Epithelial cell of proximal tubule (primary cell): Measurements from ENCODE around the gene OR2J3. TPM values are rescaled to one million over a fixed set of nuclear protein-coding genes. Genes with fewer than 3 reads are reported as not detected.
"Not testable (repeated sequence)": the region's sequence is repeated elsewhere in the genome, so short reads cannot be mapped to it uniquely, and the experiment has no call there.

Experiments
- DNase-seq: peaks from one replicate; pipeline ENCODE4 v3.0.0-alpha.2; 2011; ENCODE audit warnings: low read depth
- H3K4me3 ChIP-seq: 2 replicates; pipeline ENCODE4 v1.5.1; 2011; ENCODE audit warnings: low read depth, mild to moderate bottlenecking, low read length
- CTCF ChIP-seq: conservative IDR thresholded peaks from 2 replicates; pipeline ENCODE4 v1.5.1; 2012; ENCODE audit warnings: low read depth, mild to moderate bottlenecking, low read length
- total RNA-seq: library from RNA; depleted of rRNA; stranded (reverse); fragments of >200 nt; gene quantifications from 2 replicates; pipeline ENCODE4 v1.2.3, GENCODE V29; 2015

OR2J3 gene
- total RNA-seq, 1 donor from 2014 or later, result not detected

- no peak for DNase-seq
- TF ChIP-seq CTCF, result no peak
- H3K4me3 ChIP-seq, result no peak overlapping the region
These were observed 29.9 kb downstream of the OR2J3 start for GRCh38 chr6:29137724-29138123.

GRCh38 chr6:29141606-29142005 is 33.7 kb downstream of the OR2J3 start:
- no peak for DNase-seq
- no peak overlapping the region for H3K4me3 ChIP-seq
- no peak for TF ChIP-seq CTCF

- no peak overlapping the region for H3K4me3 ChIP-seq
- no peak for TF ChIP-seq CTCF
- no peak for DNase-seq
These were observed 34.5 kb downstream of the OR2J3 start for GRCh38 chr6:29142309-29142708.

- no peak for DNase-seq
- no peak overlapping the region for H3K4me3 ChIP-seq
- TF ChIP-seq CTCF, result no peak
These were observed 38.3 kb downstream of the OR2J3 start for GRCh38 chr6:29146179-29146578.

GRCh38 chr6:29147074-29147473 is 39.2 kb downstream of the OR2J3 start:
- H3K4me3 ChIP-seq, result no peak overlapping the region
- no peak for DNase-seq
- TF ChIP-seq CTCF, result no peak

GRCh38 chr6:29149444-29149843 is 41.6 kb downstream of the OR2J3 start:
- not testable (repeated sequence) for H3K4me3 ChIP-seq, DNase-seq

- TF ChIP-seq CTCF, result no peak
- no peak overlapping the region for H3K4me3 ChIP-seq
- no peak for DNase-seq
These were observed 45.2 kb downstream of the OR2J3 start for GRCh38 chr6:29153083-29153482.

- DNase-seq, H3K4me3 ChIP-seq: not testable (repeated sequence)
These were observed 47.3 kb downstream of the OR2J3 start for GRCh38 chr6:29155182-29155581.

GRCh38 chr6:29159922-29160321 is 52.1 kb downstream of the OR2J3 start:
- H3K4me3 ChIP-seq, DNase-seq: not testable (repeated sequence)
